NCI-H146 treated with DMSO at 0.1 percent for 48 hours (cell line): Measurements from ENCODE around the gene FGF22.

ENCODE experiments used
- DNase-seq: peaks from one replicate; lab custom pipeline; 2025; ENCODE audit not compliant: unreplicated experiment; lab: John Stamatoyannopoulos, UW

FGF22 gene

DNA sequence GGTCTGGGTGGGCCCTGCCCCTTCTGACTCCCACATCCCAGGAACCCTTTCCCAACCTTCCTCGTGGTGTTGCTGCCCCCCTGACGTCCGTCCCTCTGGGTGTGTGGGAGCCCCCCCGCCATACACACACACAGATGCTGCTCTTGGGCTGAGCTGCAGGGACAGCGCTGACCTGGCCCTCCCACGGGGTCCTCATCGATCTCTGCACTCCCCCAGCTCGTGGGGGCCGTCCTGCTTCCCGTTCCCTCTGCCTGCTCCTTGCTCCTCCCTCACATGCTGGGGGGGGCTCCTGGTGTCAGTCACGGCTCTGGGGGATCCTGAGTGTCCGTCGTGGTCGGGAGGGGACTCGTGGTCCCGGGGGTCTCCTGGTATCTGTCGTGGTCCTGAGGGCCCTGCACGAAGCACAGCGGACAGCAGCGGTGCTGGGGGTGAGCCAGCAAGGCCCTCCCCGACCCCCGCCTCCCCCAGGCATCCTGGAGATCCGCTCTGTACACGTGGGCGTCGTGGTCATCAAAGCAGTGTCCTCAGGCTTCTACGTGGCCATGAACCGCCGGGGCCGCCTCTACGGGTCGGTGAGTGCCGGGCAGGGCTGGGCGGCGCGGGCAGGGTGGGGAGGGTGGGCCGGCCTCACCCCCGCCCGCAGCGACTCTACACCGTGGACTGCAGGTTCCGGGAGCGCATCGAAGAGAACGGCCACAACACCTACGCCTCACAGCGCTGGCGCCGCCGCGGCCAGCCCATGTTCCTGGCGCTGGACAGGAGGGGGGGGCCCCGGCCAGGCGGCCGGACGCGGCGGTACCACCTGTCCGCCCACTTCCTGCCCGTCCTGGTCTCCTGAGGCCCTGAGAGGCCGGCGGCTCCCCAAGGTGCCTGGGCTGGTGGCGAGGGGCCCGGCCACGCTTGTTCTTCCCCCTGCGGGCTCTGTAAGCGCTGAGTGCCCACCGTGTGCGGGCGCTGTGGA is 3.4 kb downstream of the FGF22 start:
- no peak for DNase-seq

DNA sequence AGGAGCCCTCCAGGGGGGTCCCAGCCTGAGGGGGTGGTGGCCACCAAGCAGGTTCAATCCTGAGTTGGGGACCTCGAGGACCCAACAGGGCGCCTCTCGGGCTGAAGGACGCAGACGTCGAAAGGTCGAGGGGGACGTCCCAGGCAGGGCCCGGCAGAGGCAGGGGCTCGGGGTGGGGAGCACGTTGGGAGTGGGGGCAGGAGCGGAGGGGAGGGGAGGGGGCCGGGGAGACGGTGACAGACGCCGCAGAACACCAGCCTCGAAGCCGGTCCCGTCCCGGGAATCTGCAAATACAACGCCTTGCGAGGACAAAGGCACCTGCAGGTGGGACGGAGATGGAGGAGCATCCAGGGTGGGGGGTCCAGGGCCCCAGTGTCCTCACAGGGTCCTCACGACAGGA is 4.1 kb downstream of the FGF22 start:
- DNase-seq, result no peak

DNA sequence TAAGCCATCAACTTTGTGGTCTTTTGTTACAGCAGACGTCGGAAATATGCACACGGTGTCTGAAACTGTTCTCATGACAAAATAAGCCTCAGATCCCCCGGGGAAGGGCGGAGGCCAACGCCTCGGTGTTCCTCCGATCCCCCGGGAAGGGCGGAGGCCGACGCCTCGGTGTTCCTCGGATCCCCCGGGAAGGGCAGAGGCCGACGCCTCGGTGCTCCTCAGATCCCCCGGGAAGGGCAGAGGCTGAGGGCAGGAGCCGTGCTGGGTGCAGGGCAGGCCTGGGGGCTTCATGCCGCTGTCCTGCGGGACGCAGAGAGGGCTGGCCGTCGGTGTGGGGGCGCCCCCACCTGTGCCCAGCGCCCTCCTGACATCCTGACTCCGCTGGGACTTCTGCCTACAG is 4.7 kb downstream of the FGF22 start:
- no peak for DNase-seq

DNA sequence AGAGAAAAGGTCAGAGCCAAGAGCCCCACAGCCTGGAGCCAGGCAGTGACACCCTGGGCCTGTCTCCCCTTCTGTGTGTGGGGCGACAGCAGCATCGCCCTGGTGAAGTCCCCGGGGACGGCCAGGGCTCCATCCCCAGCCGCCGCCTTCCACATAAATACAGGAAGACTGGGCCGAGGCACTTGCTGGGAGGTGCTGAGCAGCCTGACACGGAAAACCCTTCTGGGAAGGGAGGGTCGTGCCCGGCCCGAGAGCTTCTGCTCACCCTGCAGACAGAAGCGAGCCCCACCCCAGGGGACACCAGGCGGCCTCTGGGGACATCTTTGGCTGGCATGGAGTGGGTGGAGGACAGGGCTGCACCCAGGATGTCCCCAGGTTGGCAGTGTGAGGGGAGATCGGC is 5.1 kb downstream of the FGF22 start:
- DNase-seq, result no peak

DNA sequence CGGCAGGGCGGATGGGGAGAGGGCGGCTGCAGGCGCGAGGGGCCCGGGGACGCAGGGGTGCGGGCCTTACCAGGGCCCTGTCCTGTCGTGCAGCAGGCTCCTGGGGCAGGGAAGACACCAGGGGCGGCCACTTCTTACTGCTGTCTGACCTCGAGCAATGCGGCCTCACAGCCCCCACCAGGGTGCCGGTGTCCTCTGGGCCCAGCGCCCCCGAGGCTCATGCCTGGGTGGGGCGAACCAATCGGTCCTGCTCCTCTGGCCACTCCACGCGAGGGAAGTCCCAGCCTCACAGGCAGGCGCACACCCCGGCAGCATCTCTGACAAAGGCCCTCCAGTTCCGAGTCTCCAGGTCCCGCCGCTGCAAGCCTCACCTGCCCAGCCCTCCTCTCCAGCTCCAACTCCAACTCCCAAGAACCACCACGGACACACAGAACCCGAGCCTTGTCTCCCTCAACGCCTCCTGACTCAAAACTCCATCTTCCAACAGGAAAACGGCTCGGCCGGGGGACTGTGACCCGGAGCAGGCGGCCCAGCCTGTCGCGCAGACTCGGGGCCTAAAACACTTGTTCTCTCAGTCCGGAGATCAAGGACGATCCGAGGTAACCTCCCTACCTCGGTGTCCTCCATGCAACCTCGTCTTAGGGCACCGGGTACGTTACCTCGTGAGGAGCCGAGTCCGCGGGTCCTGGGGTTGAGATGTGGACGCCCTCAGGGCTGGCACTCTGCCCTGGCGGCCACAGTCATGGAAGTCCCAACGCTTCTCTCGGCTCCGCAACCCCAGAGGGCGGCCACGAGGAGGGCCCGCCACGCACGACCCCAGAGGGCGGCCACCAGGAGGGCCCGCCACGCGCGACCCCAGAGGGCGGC is 6.5 kb downstream of the FGF22 start:
- no peak for DNase-seq

DNA sequence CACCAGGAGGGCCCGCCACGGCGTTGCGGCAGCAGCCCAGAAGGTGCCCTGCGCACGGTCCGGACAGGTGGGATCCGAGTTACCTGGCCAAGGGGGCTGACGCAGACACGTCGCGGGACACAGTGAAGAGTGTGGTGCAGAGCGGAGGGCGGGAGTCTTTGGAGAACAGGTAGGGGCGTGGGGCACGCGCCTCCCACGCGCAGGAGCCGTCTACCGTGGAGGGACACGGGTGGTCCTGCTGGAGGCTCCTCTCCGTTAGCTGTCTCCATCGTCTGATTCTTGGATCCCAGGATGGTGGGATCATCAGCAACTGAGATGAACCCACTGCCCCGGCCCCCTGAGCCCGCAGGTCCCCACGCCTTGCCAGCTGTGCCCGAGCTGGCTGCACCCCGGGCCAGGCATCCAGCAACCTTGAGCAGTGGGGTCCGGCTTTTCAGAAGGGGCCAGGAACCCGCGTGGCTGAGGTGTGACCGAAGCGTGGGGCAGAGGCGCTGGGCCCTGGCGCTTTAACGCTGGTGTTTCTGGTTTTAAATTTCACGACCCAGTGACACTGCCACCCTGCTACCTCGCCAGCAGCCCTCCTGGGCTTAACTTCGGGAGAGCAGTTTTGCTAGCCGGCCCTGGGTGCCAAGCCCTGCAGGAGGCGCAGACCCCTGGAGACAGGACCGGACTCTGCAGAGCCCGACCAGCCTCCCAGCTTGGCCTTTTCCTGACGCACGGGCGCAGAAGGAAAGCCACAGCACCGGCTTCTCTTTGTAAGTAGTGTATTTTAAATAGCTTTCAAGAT is 7.3 kb downstream of the FGF22 start:
- DNase-seq, result no peak

DNA sequence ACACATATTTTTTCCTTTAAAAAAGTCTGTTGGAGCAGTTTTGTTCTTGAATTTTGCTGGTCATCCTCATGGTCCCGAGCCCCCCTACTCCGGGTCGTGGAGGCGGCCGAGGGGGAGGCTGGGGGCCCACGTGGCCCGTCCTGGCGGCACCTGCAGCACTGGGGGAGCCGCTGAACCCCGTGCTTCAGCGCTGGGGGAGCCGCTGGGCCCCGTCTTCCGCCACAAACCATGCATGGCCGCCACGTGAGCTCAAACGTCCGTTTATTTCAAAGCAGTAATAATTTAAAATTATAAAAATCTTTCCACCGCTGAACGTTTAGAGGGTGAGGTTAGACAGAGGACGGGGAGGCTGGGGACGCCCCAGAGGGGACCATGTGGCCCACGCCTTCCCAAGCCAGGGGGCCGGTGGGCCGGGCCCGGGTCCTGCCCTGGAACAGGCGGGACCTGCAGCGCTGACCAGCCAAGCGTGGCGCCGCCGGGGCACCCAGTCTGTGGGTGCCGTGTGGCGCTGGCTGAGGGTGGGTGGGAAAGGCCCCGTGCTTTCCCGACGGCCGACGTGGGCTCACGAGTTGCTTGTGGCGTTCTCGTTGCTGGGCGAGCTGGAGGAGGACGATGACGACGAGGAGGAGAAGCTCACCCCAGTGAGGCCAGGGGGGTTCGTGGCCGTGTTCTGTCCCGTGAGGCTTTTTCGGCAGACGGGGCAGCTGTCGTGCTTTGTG is 8.0 kb downstream of the FGF22 start:
- no peak for DNase-seq

DNA sequence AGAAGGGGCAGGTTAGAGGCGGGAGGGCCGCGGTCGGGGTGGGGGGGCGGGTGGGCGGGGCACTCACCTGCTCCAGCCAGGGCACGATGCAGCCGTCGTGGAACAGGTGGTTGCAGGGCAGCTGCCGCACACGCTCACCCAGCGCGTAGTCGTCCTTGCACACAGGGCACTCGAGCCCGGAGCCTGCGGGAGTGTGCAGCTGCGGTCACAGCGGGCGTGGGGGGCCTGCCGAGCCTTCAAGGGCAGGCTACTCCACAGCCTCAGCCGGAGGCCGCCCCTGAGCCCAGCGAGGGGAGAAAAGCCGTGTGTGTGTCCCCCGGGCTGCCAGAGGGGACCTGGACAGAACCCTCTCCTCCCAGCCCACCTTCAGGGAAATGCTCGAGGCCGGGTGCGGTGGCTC is 8.6 kb downstream of the FGF22 start:
- DNase-seq, result no peak

DNA sequence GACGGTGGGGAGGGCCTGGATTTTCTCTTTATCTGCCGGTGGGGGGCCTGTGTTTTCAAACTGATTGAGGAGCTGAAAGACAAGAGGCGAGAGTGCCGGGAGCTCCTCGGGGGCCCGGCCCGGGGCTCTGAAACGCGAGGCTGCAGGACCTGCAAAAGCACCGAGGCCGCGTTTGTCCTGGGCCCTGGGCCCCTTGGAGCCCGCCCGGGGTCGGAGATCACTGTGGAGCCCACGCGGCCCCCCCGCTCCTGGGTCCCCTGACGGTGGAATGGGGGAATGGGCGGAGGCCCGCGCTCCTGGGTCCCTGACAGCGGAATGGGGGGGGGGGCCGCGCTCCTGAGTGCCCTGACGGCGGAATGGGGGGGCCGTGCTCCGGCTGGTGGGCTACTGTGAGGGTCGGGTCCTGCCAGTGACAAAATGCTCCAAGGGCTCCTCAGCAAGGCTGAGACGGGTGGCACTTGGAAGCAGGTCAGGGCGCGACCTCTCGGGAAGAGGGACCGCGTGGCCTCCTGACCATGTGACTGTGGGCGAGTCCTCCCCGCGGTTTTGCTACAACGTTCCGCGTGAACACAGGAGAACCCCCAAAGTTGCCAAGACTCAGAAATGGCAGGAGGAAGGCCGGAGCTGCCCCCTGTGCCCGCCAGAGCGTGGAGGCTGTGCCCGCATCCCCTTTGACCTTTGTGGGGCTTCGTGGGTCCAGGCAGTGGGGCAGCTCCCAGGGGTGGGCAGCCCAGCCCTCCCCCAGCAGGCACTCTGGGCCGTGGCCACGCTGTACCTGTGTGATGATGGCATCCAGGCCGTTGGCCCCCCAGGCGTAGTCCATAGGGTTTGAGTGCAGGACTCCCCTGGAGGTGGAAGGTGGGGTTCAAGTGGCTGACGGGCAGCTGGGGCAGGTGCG is 9.5 kb downstream of the FGF22 start:
- no peak for DNase-seq

DNA sequence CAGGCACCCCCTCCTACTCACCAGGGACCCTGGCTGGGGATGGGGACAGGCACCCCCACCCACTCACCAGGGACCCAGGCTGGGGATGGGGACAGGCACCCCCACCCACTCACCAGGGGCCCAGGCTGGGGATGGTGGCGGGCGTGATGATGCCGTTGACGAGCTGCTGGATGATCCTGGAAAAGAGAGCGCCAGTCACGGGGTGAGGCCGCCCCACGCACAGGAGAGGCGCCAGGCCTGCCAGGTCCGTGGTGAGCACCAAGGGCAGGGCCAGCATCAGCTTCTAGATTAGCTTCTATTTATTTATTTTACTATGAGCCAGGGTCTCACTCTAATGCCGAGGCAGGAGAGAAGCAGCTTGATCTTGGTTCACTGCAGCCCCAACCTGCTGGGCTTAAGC is 10.4 kb downstream of the FGF22 start:
- no peak for DNase-seq

DNA sequence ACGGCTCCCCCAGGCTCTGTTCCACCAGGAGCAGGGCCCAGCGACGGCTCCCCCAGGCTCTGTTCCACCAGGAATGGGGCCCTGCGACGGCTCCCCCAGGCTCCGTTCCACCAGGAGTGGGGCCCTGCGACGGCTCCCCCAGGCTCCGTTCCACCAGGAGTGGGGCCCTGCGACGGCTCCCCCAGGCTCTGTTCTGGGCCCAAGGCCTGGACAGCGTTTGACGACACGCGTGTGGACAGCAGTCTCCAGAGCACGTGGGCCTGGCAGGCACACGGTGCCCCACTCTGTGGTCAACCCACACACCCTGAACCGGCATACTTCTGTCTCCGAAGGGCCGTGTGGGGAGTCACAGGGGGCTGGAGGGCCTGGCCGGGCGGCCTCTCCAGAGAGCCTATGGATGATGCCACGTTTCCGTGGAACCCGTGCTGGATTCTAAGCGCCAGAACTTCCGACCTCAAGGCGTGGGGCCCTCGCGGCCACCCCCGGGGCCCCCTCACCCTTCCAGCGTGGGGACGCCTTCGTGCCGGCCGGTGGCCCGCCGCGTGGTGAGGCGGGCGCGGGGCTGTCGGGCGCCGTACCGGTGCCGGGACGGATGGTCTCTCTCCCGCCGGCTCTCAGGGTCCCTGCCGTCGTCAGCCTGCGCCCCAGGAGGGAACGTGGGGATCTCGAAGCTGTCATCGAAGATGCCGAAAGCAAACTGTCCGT is 11.6 kb downstream of the FGF22 start:
- DNase-seq, result no peak

DNA sequence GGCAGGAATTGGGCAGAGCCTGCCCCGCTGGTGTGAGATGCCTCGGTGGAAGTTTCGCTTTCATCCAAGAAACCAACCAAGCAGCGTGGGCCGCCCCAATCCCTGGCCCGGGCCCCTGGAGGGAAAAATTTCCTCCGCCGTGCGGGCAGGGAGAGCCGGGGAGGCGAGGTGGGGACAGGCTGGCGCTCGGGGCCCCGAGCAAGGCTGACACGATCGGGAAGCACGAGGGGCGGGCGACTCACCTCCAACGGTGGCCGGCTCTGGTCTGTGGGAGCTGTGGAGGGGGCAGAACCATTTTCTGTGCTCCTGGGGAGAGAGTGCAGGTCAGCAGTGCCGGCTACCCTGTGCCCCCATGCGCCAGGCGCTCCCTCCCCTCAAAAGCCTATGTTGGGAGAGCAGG is 12.3 kb downstream of the FGF22 start:
- no peak for DNase-seq

DNA sequence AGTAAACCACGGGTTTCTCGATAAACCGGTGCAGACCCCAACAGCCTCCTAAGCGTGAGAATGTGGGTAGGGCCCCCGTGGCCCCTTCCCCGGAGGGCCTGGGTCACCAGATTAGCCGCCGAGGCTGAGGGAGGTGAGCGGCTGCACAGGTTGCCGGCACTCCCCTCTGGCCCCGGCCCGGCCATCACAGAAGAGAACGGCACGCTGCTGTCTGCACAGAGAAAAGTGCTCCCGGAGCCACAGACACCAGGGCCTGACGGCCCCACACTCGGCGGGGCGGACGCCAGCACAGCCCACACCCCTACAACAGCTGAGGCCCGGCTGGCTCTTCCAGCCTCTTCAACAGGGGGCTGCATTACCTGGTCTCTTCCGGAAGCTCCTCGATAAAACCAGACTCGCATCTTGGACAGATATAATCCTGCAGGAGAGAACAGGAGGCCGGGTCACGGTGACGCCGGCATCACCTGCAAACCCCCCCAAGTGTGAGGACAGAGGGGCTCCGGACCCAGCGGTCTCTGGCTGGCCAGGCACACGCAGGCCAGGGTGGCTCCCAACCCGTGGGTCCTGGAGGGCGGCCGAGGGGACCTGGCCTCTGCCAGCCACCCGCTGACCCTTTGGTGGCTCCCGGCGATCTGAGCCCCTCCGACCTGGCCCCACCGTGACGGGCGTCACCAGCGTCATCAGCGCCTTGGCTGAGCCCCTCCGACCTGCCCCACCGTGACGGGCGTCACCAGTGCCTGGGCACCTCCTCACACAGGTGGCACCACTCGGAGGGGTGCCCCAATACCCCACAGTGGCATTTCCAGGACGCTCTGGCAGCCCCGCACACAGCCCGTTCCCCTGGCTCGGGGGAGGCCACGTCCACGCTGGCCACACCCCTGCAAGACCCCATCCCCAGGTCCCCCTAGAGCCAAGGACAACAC is 13.0 kb downstream of the FGF22 start:
- DNase-seq, result no peak

DNA sequence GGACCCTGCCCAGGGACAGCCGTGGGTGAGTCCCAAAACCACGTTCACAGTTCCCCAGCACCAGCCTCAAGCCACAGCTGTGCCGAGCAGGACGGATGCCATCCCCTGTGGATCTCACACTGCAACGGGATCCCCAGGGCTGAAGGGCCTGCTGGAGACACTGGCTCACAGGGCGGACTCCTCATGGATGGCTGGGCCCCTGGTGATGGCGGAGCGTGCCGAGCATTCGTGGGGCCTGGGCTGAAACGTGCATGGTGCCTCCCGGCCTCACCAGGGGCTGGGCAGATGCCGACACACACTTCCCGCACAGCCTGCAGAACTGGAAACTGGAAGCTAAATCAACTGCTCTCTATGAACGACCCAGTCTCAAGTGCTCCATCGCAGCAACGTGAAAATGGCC is 13.7 kb downstream of the FGF22 start:
- no peak for DNase-seq

DNA sequence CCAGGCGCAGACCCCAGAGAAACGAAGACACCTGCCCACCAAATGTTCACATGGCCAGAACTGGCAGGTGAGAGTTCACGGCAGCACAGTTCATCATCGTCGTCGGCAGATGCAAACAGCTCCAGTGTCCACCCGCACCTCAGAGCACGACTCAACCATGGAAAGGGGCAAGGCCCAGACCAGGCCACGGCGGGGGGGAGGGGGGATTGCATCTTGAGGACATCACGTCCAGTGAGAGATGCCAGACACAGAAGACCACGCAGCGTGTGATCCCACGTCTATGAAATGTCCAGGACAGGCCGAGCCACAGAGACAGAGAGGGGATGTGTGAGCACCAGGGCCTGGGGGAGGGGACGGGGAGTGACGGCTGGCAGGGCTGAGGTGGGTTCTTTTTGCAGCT is 16.0 kb downstream of the FGF22 start:
- no peak for DNase-seq

DNA sequence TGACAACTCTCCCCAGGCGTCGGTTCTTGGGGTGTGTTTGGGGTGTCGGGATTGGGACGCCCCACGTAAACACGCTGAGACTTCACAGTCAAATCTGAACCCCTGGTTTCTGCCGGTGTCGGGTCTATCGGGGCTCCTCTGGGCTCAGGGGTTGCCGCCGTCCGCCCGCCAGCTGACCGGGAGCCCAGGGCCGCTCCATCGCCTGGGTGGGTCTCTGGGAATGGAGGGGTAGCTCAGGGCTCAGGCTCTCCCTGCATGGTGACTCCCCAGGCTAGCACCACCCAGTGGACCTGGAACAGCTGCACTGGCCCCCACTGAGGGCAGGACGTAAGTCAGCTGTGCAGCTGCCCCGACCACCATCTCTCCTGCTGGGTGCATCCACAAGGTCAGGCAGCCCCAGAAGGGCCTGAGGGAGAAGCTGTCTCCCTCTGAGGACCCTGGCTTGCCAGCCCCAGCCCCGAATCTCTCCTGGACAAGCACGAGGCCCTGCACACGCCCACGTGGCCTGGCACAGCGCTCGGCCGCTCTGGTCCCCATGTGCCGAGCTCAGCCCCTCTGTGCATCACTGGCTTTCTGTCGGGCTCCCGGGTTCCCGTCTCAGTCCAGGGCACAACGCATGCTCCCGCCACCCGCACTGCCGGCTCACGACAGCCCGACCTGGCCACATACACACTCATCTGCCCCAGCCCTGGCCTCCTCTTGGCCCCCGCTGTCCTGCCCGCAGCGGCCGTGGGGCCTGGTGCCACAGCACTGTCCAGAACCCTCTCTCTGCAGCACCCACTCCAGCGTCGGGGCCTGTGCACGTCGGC is 17.3 kb downstream of the FGF22 start:
- DNase-seq, result no peak

DNA sequence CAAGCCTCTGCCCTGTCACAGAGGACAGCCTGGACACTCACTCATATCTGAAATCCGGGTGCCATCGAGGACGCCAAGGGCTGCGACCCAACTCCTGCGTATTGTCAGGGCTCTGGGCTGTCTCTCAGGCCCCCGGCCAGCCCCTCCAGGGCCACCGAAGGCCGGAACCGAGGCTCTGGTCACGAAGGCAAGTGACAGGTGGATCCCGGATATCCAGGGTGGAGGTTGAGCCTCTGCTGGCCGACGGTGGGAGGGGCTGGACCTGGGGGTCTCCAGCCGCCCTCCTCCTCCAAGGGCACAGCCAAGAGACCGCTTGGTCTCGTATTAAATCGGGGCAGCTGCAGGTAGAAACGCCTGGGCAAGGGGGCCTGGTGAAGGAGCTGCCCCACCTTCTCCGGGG is 17.9 kb downstream of the FGF22 start:
- no peak for DNase-seq
